Esophagus muscularis mucosa (tissue), 4 donors: ENCODE measurements around the gene SOST.

ENCODE experiments used
- EP300 ChIP-seq: sonication (generic); formaldehyde crosslinking; IDR thresholded peaks from one replicate; pipeline ENCODE4 v1.6.1; 2017; ENCODE audit warnings: antibody characterized with exemption
- POLR2A ChIP-seq: fragments of 450-650 bp; IDR thresholded peaks from one replicate; pipeline ENCODE4 v1.6.1; 2017; ENCODE audit warnings: antibody characterized with exemption, moderate library complexity, mild to moderate bottlenecking, low read depth
- POLR2AphosphoS5 ChIP-seq, 2 donors: sonication (generic); formaldehyde crosslinking; IDR thresholded peaks; one replicate each; pipeline ENCODE4 v1.6.1; 2017; ENCODE audit warnings: antibody characterized with exemption in 2 of 2
- TF ChIP-seq, protein P1 (sequence below), 3 experiments: fragments of 200-600 bp in 2 of 3; fragments of 450-650 bp in 1 of 3; sonication (generic) in 2 of 3; IDR thresholded peaks; one replicate each; pipeline ENCODE4 v1.5.1; 2017 to 2019; ENCODE audit warnings: antibody characterized with exemption in 3 of 3, mild to moderate bottlenecking in 2 of 3, moderate library complexity in 1 of 3

DNA sequence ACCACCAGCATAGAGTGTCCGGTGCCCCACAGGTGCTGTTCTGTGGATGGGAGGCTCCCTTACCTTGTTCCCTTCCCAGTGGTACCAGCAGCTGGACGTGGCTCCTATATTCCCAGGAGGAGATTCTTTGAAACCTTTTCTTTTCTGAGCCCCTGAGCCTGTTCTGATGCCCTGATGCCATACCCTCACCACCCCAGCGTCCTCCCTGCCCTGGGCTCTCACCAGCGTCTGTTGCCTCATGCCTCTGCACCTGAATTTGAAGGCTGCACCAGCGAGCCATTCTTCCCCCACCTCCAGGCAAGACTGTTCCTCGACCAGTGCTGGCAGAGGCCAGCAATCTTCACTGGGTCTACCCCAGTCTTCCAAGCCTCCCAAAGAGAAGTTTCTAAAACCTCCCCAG is 505 bp downstream of the SOST start:
- TF ChIP-seq, protein P1, sequence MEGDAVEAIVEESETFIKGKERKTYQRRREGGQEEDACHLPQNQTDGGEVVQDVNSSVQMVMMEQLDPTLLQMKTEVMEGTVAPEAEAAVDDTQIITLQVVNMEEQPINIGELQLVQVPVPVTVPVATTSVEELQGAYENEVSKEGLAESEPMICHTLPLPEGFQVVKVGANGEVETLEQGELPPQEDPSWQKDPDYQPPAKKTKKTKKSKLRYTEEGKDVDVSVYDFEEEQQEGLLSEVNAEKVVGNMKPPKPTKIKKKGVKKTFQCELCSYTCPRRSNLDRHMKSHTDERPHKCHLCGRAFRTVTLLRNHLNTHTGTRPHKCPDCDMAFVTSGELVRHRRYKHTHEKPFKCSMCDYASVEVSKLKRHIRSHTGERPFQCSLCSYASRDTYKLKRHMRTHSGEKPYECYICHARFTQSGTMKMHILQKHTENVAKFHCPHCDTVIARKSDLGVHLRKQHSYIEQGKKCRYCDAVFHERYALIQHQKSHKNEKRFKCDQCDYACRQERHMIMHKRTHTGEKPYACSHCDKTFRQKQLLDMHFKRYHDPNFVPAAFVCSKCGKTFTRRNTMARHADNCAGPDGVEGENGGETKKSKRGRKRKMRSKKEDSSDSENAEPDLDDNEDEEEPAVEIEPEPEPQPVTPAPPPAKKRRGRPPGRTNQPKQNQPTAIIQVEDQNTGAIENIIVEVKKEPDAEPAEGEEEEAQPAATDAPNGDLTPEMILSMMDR (IDR thresholded peaks at IDR 0.05) = no peak
- no peak for TF ChIP-seq EP300
- TF ChIP-seq POLR2A = no peak
- no peak for TF ChIP-seq POLR2AphosphoS5 (IDR thresholded peaks at IDR 0.05)
